ENCODE measurements around the gene P2RX7.
"Not testable (repeated sequence)": the region's sequence is repeated elsewhere in the genome, so short reads cannot be mapped to it uniquely, and the experiment has no call there.

P2RX7 gene

GRCh38 chr12:121156365-121156764 lies 23.7 kb downstream of the P2RX7 start:
- H3K27ac ChIP-seq: no peak overlapping the region
- H3K4me1 ChIP-seq (ENCODE audit: control insufficient read depth in 1 of 2, insufficient read depth in 1 of 2, low read depth in 1 of 2, low read length in 1 of 2): no peaks in the 10 kb centered on the region
- no peak overlapping the region for H3K4me3 ChIP-seq (ENCODE audit: low read depth in 1 of 2, low read length in 1 of 2)
- no peaks in the 10 kb centered on the region for H3K36me3 ChIP-seq
- no peak for TF ChIP-seq CTCF (IDR thresholded peaks at IDR 0.05)
- H3K9me3 ChIP-seq: no peaks in the 10 kb centered on the region
- no peaks in the 10 kb centered on the region for H3K27me3 ChIP-seq

GRCh38 chr12:121158085-121158484 lies 25.4 kb downstream of the P2RX7 start:
- H3K27ac ChIP-seq: no peak overlapping the region
- no peaks in the 10 kb centered on the region for H3K9me3 ChIP-seq
- H3K27me3 ChIP-seq: no peaks in the 10 kb centered on the region
- TF ChIP-seq CTCF (IDR thresholded peaks at IDR 0.05): no peak
- no peaks in the 10 kb centered on the region for H3K4me1 ChIP-seq (ENCODE audit: control insufficient read depth in 1 of 2, insufficient read depth in 1 of 2, low read depth in 1 of 2, low read length in 1 of 2)
- no peaks in the 10 kb centered on the region for H3K36me3 ChIP-seq
- no peak overlapping the region for H3K4me3 ChIP-seq (ENCODE audit: low read depth in 1 of 2, low read length in 1 of 2)

- H3K27me3 ChIP-seq; H3K4me3 ChIP-seq (ENCODE audit: low read depth in 1 of 2, low read length in 1 of 2); H3K27ac ChIP-seq; H3K9me3 ChIP-seq; H3K36me3 ChIP-seq; H3K4me1 ChIP-seq (ENCODE audit: control insufficient read depth in 1 of 2, insufficient read depth in 1 of 2, low read depth in 1 of 2, low read length in 1 of 2): not testable (repeated sequence)
Measured at GRCh38 chr12:121158728-121159351, 26.2 kb downstream of the P2RX7 start.

GRCh38 chr12:121159467-121160307 lies 27.0 kb downstream of the P2RX7 start:
- TF ChIP-seq CTCF (IDR thresholded peaks at IDR 0.05): no peak
- no peak overlapping the region for H3K4me3 ChIP-seq (ENCODE audit: low read depth in 1 of 2, low read length in 1 of 2)
- no peaks in the 10 kb centered on the region for H3K36me3 ChIP-seq
- H3K27me3 ChIP-seq: no peaks in the 10 kb centered on the region
- H3K4me1 ChIP-seq (ENCODE audit: control insufficient read depth in 1 of 2, insufficient read depth in 1 of 2, low read depth in 1 of 2, low read length in 1 of 2): no peaks in the 10 kb centered on the region
- H3K9me3 ChIP-seq: no peaks in the 10 kb centered on the region
- H3K27ac ChIP-seq: no peak overlapping the region

- H3K4me1 ChIP-seq (ENCODE audit: control insufficient read depth in 1 of 2, insufficient read depth in 1 of 2, low read depth in 1 of 2, low read length in 1 of 2): no peaks in the 10 kb centered on the region
- H3K36me3 ChIP-seq: no peaks in the 10 kb centered on the region
- no peak for TF ChIP-seq CTCF (IDR thresholded peaks at IDR 0.05)
Measured at GRCh38 chr12:121162384-121162783, 29.7 kb downstream of the P2RX7 start.

GRCh38 chr12:121162985-121163384 lies 30.3 kb downstream of the P2RX7 start:
- no peaks in the 10 kb centered on the region for H3K4me1 ChIP-seq (ENCODE audit: control insufficient read depth in 1 of 2, insufficient read depth in 1 of 2, low read depth in 1 of 2, low read length in 1 of 2)
- TF ChIP-seq CTCF (IDR thresholded peaks at IDR 0.05): no peak
- H3K27ac ChIP-seq: no peak overlapping the region
- no peaks in the 10 kb centered on the region for H3K27me3 ChIP-seq
- H3K9me3 ChIP-seq: no peaks in the 10 kb centered on the region
- no peaks in the 10 kb centered on the region for H3K36me3 ChIP-seq
- H3K4me3 ChIP-seq (ENCODE audit: low read depth in 1 of 2, low read length in 1 of 2): no peak overlapping the region

More at GRCh38 chr12:121162384-121162783, 29.7 kb downstream of the P2RX7 start:
- H3K4me3 ChIP-seq (ENCODE audit: low read depth in 1 of 2, low read length in 1 of 2): no peak overlapping the region
- H3K27me3 ChIP-seq: no peaks in the 10 kb centered on the region
- H3K9me3 ChIP-seq: no peaks in the 10 kb centered on the region
- no peak overlapping the region for H3K27ac ChIP-seq

GRCh38 chr12:121164839-121165238 lies 32.2 kb downstream of the P2RX7 start:
- H3K4me3 ChIP-seq (ENCODE audit: low read depth in 1 of 2, low read length in 1 of 2); H3K36me3 ChIP-seq; H3K27ac ChIP-seq; H3K27me3 ChIP-seq; H3K4me1 ChIP-seq (ENCODE audit: control insufficient read depth in 1 of 2, insufficient read depth in 1 of 2, low read depth in 1 of 2, low read length in 1 of 2); H3K9me3 ChIP-seq: not testable (repeated sequence)
